Activated CD8-positive, alpha-beta memory T cell treated with anti-CD3 and anti-CD28 coated beads for 4 hours (primary cell): ENCODE data around the gene LIME1.

Experiments
- DNase-seq, 2 donors: peaks; one replicate each; pipeline ENCODE4 v3.0.0-alpha.2; 2020; ENCODE audit warnings: low read depth in 2 of 2

LIME1 gene

DNA sequence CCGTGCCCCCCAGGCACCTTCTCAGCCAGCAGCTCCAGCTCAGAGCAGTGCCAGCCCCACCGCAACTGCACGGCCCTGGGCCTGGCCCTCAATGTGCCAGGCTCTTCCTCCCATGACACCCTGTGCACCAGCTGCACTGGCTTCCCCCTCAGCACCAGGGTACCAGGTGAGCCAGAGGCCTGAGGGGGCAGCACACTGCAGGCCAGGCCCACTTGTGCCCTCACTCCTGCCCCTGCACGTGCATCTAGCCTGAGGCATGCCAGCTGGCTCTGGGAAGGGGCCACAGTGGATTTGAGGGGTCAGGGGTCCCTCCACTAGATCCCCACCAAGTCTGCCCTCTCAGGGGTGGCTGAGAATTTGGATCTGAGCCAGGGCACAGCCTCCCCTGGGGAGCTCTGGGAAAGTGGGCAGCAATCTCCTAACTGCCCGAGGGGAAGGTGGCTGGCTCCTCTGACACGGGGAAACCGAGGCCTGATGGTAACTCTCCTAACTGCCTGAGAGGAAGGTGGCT is 39.1 kb upstream of the LIME1 start:
- DNase-seq = no peak

GRCh38 chr20:63697868-63698545 is 38.5 kb upstream of the LIME1 start:
- no peak for DNase-seq

- DNase-seq = no peak
These were observed 37.6 kb upstream of the LIME1 start for GRCh38 chr20:63698739-63699465.

- no peak for DNase-seq
These were observed 36.8 kb upstream of the LIME1 start for GRCh38 chr20:63699466-63700198.

DNA sequence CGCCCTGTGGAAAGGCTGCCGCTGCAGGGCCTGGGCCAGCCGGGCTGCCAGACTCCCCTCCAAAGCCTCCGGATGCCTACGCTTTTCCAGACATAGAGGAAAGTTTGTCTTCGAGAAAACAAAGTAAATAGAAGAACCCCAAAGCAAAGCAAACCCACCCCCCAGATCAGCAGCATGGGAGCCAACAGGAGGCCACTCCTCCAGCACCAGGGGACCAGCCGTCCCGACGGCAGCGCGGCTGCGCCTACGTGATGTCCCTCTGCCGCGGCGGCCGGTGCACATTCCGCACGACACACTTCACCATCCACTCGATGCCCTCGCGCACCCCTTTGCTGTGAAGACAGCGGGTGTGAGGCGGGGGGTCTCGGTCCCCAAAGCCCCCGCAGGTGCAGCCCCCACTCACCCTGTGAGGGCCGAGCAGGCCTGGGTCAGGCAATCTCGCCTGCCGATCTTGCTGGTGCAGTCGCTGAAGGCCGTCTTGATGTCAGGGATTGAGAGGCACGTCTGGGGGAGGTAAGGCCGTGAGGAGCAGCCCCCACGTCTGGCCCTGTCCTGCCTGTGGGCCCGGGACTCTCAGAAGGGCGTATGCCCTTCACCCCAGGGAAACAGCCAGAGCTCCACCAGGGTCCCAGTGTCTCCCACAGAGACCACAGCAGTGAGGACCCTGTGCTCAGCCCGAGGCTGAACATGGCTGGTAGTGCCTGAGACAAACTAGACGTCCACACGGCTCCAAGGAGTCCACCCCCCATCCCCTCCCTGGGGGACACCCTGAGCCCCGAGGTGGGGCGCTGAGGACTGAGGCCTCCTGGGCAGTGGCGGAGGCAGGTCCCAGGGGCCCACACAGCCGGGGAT is 36.0 kb upstream of the LIME1 start:
- DNase-seq = no peak

DNA sequence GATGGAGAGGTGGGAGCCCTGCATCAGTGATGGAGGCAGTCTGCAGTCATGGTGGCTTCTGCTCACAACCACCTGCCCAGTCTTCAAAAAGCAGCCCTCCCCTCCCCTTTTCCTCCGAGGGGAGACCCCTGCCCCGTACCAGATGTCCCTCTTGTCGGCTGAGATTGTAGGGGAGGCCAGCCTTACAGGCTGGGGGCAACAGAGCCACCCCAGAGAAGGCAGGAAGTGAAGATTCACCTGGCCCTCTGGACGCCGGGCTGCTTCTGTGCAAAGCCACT is 35.5 kb upstream of the LIME1 start:
- no peak for DNase-seq

GRCh38 chr20:63701329-63702035 is 35.0 kb upstream of the LIME1 start:
- DNase-seq = no peak

DNA sequence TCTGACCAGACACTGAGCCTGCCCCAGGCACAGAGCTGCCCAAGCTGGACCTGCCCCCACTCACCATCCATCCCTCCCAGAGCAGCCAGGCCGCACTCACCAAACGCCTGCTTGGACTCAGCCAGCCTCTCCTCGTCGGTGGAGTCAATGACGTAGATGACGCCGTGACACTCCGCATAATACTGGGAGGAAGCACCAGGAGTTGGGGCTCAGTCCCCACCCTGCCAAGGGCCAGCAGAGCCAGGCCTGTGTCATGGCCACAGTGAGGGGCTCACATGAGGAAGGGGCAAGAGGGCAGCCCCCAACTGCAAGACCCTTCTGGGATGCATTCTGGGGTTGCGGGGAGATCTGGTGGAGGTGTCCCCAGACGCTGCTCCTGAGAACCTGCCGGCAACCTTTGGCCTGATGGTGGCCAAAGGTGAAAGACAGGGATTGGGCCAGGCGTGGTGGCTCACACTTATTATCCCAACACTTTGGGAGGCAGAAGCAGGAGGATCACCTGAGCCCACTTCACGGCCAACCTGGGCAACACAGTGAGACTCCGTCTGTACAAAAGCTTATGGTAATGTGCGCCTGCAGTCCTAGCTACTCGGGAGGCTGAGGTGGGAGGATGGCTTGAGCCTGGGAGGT is 34.3 kb upstream of the LIME1 start:
- no peak for DNase-seq

DNA sequence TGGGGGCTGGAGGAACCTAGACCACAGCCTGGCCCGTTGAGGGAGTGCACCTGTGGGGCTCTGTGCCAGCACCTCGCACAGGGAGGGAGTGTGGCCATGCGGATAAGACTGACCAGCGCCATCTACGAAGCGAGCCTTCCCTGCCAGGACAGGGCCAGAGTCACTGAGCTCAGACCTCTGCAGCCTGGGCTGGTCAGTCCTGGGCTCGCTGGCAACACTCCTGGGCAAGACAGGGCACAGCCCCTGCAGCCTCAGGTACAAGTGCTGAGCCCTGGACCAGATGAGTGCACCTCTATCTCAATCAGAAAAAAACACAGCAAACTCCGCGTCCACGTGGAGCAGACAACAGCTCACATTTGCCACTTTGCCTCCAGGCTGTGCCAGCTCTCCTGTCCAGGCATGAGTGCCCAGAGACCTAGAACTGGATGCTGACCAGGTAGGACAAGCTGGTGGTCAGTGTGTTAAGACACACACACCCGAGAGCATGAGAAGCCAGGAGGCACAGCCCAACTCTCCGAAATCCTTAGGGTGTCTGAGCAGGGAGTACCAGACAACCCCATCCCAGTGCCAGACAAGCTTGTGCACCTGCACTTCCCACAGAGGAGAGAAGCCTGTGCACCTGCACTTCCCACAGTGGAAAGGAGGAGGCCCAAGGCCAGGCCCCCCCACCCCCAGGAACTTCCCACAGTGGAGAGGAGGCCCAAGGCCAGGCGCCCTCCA is 33.6 kb upstream of the LIME1 start:
- DNase-seq = no peak

GRCh38 chr20:63703471-63703975 is 32.9 kb upstream of the LIME1 start:
- no peak for DNase-seq

GRCh38 chr20:63703976-63704748 is 32.3 kb upstream of the LIME1 start:
- no peak for DNase-seq

GRCh38 chr20:63704749-63705117 is 31.7 kb upstream of the LIME1 start:
- no peak for DNase-seq

- DNase-seq = no peak
These were observed 31.0 kb upstream of the LIME1 start for GRCh38 chr20:63705232-63706026.

DNA sequence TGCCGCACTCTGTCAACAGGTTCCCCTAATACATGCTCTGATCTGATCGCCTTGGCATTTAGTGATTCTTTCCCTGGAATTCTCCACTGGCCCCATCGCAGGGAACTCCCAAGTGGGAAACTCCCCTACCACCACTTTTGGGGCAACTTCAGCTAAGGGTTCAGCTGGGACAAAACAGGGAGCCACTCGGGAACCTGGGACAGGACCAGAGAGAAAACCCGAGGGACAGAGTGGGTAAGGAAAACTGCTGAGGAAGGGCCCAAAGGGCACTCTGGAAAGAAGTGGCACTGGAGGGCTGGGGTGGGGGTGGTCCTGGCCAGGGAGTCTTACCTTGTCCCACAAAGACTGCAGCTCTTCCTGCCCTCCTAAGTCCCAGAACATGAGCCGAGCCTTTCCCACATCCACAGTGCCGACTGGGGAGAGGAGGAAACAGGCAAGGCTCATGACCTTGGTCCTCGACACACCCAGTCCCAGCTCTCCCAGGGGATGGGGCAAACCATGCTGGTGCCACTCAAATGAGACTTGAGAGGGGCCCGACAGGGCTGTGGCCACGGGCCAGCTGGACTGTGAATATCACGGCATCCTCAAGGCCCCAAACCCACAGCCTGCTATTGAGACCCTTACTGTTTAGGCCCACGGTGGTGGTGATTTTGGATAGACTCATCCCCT is 30.3 kb upstream of the LIME1 start:
- DNase-seq = no peak

DNA sequence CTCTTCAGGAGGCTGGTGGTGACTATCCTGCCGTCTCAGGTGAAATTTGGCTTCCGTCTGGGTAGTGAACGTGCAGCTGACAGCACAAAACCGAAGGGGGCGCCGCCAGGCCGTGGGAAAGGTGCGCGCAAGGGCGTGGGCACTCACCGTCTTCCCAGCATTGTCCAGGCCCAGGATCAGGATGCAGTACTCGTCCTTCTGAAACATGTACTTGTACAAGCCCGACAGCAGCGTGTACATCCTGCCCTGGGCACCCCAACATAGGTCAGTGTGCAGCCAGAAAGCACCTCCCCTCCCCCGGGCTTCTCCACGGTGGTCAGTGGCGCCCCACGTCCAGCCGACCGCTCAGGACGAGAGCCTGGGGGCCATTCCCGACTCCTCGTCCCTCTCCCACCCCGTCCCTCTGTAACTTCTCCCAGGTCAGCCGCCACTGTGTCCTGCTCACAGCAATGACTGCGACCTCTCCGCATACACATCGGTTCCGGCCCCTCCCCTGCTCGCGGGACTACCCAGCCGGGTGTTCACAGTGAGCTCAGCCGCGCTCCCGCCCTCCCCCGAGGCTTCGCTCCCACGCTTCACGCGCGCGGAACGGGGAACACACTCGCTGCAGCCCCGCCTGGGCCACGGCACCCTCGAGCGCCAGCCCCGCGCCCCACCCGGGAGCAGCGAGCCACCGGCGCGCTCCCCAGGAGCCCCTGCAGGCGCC is 29.5 kb upstream of the LIME1 start:
- peak in 1 of 2 donors; percentile 42 for DNase-seq

DNA sequence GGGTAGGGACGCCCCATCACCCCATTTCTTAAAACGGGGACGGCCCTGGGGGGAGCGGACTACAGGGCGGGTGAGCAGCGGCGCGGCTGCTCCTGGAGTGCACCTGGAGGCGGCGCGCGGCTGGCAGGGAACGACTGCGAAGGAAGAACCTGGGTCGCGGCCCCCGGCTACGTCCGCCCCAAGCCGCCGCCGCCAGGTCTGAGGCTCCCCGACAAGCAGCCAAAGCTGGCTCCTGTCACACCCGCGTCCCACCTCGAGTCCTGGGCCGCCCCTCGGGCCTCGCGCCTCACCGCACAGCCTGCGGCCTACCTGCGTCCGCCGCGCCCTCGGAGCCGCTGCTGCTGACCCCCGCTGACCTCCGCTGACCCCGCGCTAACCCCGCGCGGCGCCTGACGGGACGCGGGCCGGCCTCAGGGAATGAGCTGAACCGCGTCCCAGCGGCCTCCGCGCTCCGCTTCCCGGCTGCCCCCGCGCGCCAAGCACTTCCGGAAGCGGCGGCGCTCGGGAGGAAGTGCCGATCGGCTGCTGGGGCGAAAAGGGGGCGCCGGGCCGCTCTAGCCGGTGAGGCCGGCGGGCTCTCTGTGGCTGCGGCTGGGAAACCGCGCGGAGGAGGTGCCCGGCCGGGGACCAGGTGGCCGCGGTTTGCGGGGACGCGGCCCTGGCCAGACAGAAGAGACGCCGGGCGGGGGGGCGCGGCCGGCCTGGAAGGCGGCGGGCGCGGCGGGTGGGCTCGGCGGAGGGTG is 28.7 kb upstream of the LIME1 start, which contains the start of the genes ARFRP1 and ZGPAT:
Gene ARFRP1 (minus strand): TSS at position 419 of the 743 bp plus-strand sequence. CDS start 885 bp downstream, outside the sequence.
Gene ZGPAT (plus strand): TSS at position 482 of the 743 bp plus-strand sequence. CDS start 542 bp downstream, outside the sequence.
- DNase-seq = peak; percentile 73 to 75
